Ishikawa (cell line): ENCODE measurements around the gene ABCC8.

Experiments
- CEBPB ChIP-seq: IDR thresholded peaks from 2 replicates; pipeline ENCODE4 v1.6.1; 2012
- CREB1 ChIP-seq: IDR thresholded peaks from 2 replicates; pipeline ENCODE4 v1.6.1; 2012; ENCODE audit warnings: low read depth
- EGR1 ChIP-seq: IDR thresholded peaks from 2 replicates; pipeline ENCODE4 v1.6.1; 2012
- EP300 ChIP-seq: IDR thresholded peaks from 2 replicates; pipeline ENCODE4 v1.6.1; 2012; ENCODE audit warnings: borderline replicate concordance
- FOXM1 ChIP-seq: IDR thresholded peaks from 2 replicates; pipeline ENCODE4 v1.6.1; 2012; ENCODE audit warnings: low read depth, borderline replicate concordance
- MAX ChIP-seq: IDR thresholded peaks from 2 replicates; pipeline ENCODE4 v1.6.1; 2012
- NFIC ChIP-seq: IDR thresholded peaks from 2 replicates; pipeline ENCODE4 v1.6.1; 2012
- RAD21 ChIP-seq: IDR thresholded peaks from 2 replicates; pipeline ENCODE4 v1.6.1; 2012; ENCODE audit warnings: low read depth
- REST ChIP-seq: IDR thresholded peaks from 2 replicates; pipeline ENCODE4 v1.6.1; 2012; ENCODE audit warnings: low read depth, mild to moderate bottlenecking
- TAF1 ChIP-seq: IDR thresholded peaks from 2 replicates; pipeline ENCODE4 v1.6.1; 2012; ENCODE audit warnings: low read depth, mild to moderate bottlenecking
- TCF12 ChIP-seq: IDR thresholded peaks from 2 replicates; pipeline ENCODE4 v1.6.1; 2012; ENCODE audit warnings: low read depth
- TEAD4 ChIP-seq: IDR thresholded peaks from 2 replicates; pipeline ENCODE4 v1.6.1; 2012
- USF1 ChIP-seq: IDR thresholded peaks from 2 replicates; pipeline ENCODE4 v1.6.1; 2012
- YY1 ChIP-seq: IDR thresholded peaks from 2 replicates; pipeline ENCODE4 v1.6.1; 2012; ENCODE audit warnings: low read depth
- ZBTB7A ChIP-seq: IDR thresholded peaks from 2 replicates; pipeline ENCODE4 v1.6.1; 2012; ENCODE audit warnings: low read depth

Gene ABCC8

GRCh38 chr11:17486646-17487045 lies 10.0 kb upstream of the ABCC8 start:
- TF ChIP-seq EP300 (no peak), FOXM1 (no peak)

GRCh38 chr11:17483505-17483904 lies 6.9 kb upstream of the ABCC8 start:
- TF ChIP-seq EGR1 (no peak), RAD21 (no peak), YY1 (no peak), CEBPB (no peak), FOXM1 (no peak), CREB1 (no peak), NFIC (no peak), TEAD4 (no peak), TCF12 (no peak), REST (no peak), TAF1 (no peak), EP300 (no peak), ZBTB7A (no peak), USF1 (no peak), MAX (no peak)

- no peak for TF ChIP-seq EGR1
- TF ChIP-seq CREB1, result no peak
- no peak for TF ChIP-seq USF1
- TF ChIP-seq TAF1, result no peak
- TF ChIP-seq ZBTB7A, result no peak
- TF ChIP-seq CEBPB, result no peak
- TF ChIP-seq NFIC, result no peak
- no peak for TF ChIP-seq FOXM1
- no peak for TF ChIP-seq RAD21
- no peak for TF ChIP-seq TEAD4
- TF ChIP-seq MAX, result no peak
- no peak for TF ChIP-seq REST
- TF ChIP-seq YY1, result no peak
- no peak for TF ChIP-seq TCF12
- no peak for TF ChIP-seq EP300
Measured at GRCh38 chr11:17481905-17482304, 5.3 kb upstream of the ABCC8 start.

- TF ChIP-seq EGR1 (no peak), ZBTB7A (no peak), REST (0 out of 2 replicates have a peak, but pooled peaks have one; percentile 28), CEBPB (no peak), FOXM1 (no peak), NFIC (no peak), USF1 (no peak), MAX (no peak)
Measured at GRCh38 chr11:17479284-17480214, 2.9 kb upstream of the ABCC8 start.
